WTC11 (cell line): ENCODE data around the gene FLNA. TPM values are rescaled to one million over a fixed set of nuclear protein-coding genes. Genes with fewer than 3 reads are reported as not detected.

Source experiments
- ATAC-seq: fragments of 200-7000 bp; cut with Tn5 transposase; 2 replicates; pipeline ENCODE4 v1.10.0; 2021; ENCODE audit warnings: mild to moderate bottlenecking, moderate library complexity
- CTCF ChIA-PET: fragments of 300-600 bp; sonication (Branson Sonifier 250); formaldehyde crosslinking; loops from one replicate; lab custom pipeline; 2021; ENCODE audit warnings: antibody characterized with exemption; lab: Charles Lee
- POLR2A ChIA-PET: fragments of 350-600 bp; sonication (Branson Sonifier 250); formaldehyde crosslinking; loops from one replicate; lab custom pipeline; 2021; ENCODE audit warnings: antibody characterized with exemption; lab: Charles Lee
- DNase-seq: peaks from one replicate; pipeline ENCODE4 v3.0.0; 2021; ENCODE audit warnings: low spot score
- H3K27ac Mint-ChIP-seq: 2 replicates; pipeline ENCODE4 v1.8.0; 2021; ENCODE audit warnings: mixed read lengths
- H3K27me3 Mint-ChIP-seq: 2 replicates; pipeline ENCODE4 v1.8.0; 2021; ENCODE audit warnings: low read depth, mild to moderate bottlenecking, moderate library complexity, mixed read lengths
- H3K36me3 Mint-ChIP-seq: 2 replicates; pipeline ENCODE4 v1.8.0; 2021; ENCODE audit warnings: mixed read lengths
- H3K4me1 Mint-ChIP-seq: 2 replicates; pipeline ENCODE4 v1.8.0; 2022; ENCODE audit warnings: mixed read lengths
- H3K4me3 Mint-ChIP-seq: 2 replicates; pipeline ENCODE4 v1.8.0; 2021; ENCODE audit warnings: mild to moderate bottlenecking, moderate library complexity, mixed read lengths
- H3K9me3 Mint-ChIP-seq: 2 replicates; pipeline ENCODE4 v1.8.0; 2021; ENCODE audit warnings: mixed read lengths
- AR ChIP-seq: fragments of 250-450 bp; sonication (Bioruptor Pico); IDR thresholded peaks from 2 replicates; pipeline ENCODE4 v1.9.0; 2021; ENCODE audit warnings: mild to moderate bottlenecking
- E2F4 ChIP-seq: sonication (generic); formaldehyde crosslinking; IDR thresholded peaks from 2 replicates; pipeline ENCODE4 v1.8.1; 2022; ENCODE audit warnings: low read depth, mild to moderate bottlenecking, moderate library complexity, missing genetic modification reagents, borderline replicate concordance
- FOXP1 ChIP-seq: sonication (generic); formaldehyde crosslinking; IDR thresholded peaks from 2 replicates; pipeline ENCODE4 v1.8.0; 2022; ENCODE audit warnings: missing genetic modification reagents, mild to moderate bottlenecking, moderate library complexity, borderline replicate concordance
- GRHL2 ChIP-seq: fragments of 250-450 bp; sonication (Bioruptor Pico); IDR thresholded peaks from 2 replicates; pipeline ENCODE4 v1.8.0; 2022; ENCODE audit warnings: mild to moderate bottlenecking, moderate library complexity; ENCODE audit not compliant: insufficient replicate concordance, severe bottlenecking
- IRF2 ChIP-seq: sonication (generic); formaldehyde crosslinking; IDR thresholded peaks from 2 replicates; pipeline ENCODE4 v1.8.0; 2022; ENCODE audit warnings: low read depth, missing genetic modification reagents, borderline replicate concordance
- JAZF1 ChIP-seq: fragments of 250-450 bp; sonication (Bioruptor Pico); IDR thresholded peaks from 2 replicates; pipeline ENCODE4 v1.9.0; 2021; ENCODE audit warnings: moderate library complexity, mild to moderate bottlenecking, inconsistent platforms
- MAX ChIP-seq: sonication (generic); formaldehyde crosslinking; IDR thresholded peaks from 2 replicates; pipeline ENCODE4 v1.8.0; 2022; ENCODE audit warnings: mild to moderate bottlenecking, missing genetic modification reagents
- NFATC4 ChIP-seq: fragments of 250-450 bp; sonication (Bioruptor Pico); IDR thresholded peaks from 2 replicates; pipeline ENCODE4 v1.9.0; 2021; ENCODE audit warnings: mild to moderate bottlenecking
- NR1H2 ChIP-seq: sonication (generic); formaldehyde crosslinking; IDR thresholded peaks from 2 replicates; pipeline ENCODE4 v1.9.0; 2021; ENCODE audit warnings: mild to moderate bottlenecking, moderate library complexity, missing genetic modification reagents
- OVOL2 ChIP-seq: fragments of 250-450 bp; sonication (Bioruptor Pico); IDR thresholded peaks from 2 replicates; pipeline ENCODE4 v1.9.0; 2021; ENCODE audit warnings: mild to moderate bottlenecking, borderline replicate concordance
- PRRX2 ChIP-seq: fragments of 250-450 bp; sonication (Bioruptor Pico); IDR thresholded peaks from 2 replicates; pipeline ENCODE4 v1.8.0; 2021; ENCODE audit warnings: mild to moderate bottlenecking
- SMAD3 ChIP-seq: sonication (generic); formaldehyde crosslinking; IDR thresholded peaks from 2 replicates; pipeline ENCODE4 v1.8.0; 2022; ENCODE audit warnings: missing genetic modification reagents, mild to moderate bottlenecking, borderline replicate concordance
- TCF7 ChIP-seq: sonication (generic); formaldehyde crosslinking; IDR thresholded peaks from 2 replicates; pipeline ENCODE4 v1.8.0; 2022; ENCODE audit warnings: mild to moderate bottlenecking, low read depth, missing genetic modification reagents, moderate library complexity
- ZBTB43 ChIP-seq: sonication (generic); formaldehyde crosslinking; IDR thresholded peaks from 2 replicates; pipeline ENCODE4 v1.8.1; 2023; ENCODE audit warnings: mild to moderate bottlenecking, missing genetic modification reagents
- ZNF232 ChIP-seq: sonication (generic); formaldehyde crosslinking; IDR thresholded peaks from 2 replicates; pipeline ENCODE4 v1.8.0; 2022; ENCODE audit warnings: mild to moderate bottlenecking, missing genetic modification reagents
- ZNF425 ChIP-seq: fragments of 250-450 bp; sonication (Bioruptor Pico); conservative IDR thresholded peaks from 2 replicates; pipeline ENCODE4 v1.9.0; 2021; ENCODE audit warnings: mild to moderate bottlenecking
- ZNF512 ChIP-seq: sonication (generic); formaldehyde crosslinking; IDR thresholded peaks from 2 replicates; pipeline ENCODE4 v1.8.1; 2022; ENCODE audit warnings: missing genetic modification reagents, borderline replicate concordance
- ZNF532 ChIP-seq: fragments of 250-450 bp; sonication (Bioruptor Pico); IDR thresholded peaks from 2 replicates; pipeline ENCODE4 v1.9.0; 2021; ENCODE audit warnings: mild to moderate bottlenecking, borderline replicate concordance
- total RNA-seq: library from RNA; stranded (reverse); gene quantifications from 3 replicates; pipeline ENCODE4 v1.2.3, GENCODE V29; 2021

FLNA gene
- total RNA-seq, 1 experiment from 2014 or later = 1,017 TPM

GRCh38 chrX:154333116-154333515 lies 41.3 kb downstream of the FLNA start:
- ATAC-seq (no peak), DNase-seq (no peak)
- Mint-ChIP-seq H3K27me3 (no peaks in the 10 kb centered on the region), H3K9me3 (no peaks in the 10 kb centered on the region), H3K4me3 (no peak overlapping the region), H3K27ac (no peak overlapping the region), H3K4me1 (no peaks in the 10 kb centered on the region), H3K36me3 (no peaks in the 10 kb centered on the region)
- ChIA-PET CTCF (no interaction called here), POLR2A (no interaction called here)
- TF ChIP-seq ZNF425 (no peak), TCF7 (CRISPR knock-in tag) (no peak), PRRX2 (CRISPR knock-in tag) (no peak), AR (CRISPR knock-in tag) (no peak), ZNF232 (CRISPR knock-in tag) (no peak), GRHL2 (no peak), NR1H2 (no peak), ZBTB43 (CRISPR knock-in tag) (no peak), NFATC4 (CRISPR knock-in tag) (no peak), E2F4 (CRISPR knock-in tag) (no peak), FOXP1 (CRISPR knock-in tag) (no peak), OVOL2 (CRISPR knock-in tag) (no peak), JAZF1 (CRISPR knock-in tag) (no peak), MAX (CRISPR knock-in tag) (no peak), ZNF532 (CRISPR knock-in tag) (no peak), ZNF512 (CRISPR knock-in tag) (no peak), IRF2 (CRISPR knock-in tag) (no peak), SMAD3 (CRISPR knock-in tag) (no peak)
